ENCODE results near the gene PIP5K1B.
A peak's percentile ranks its signal among the peaks of the same experiment; 100 is the strongest.

The PIP5K1B gene

GRCh38 chr9:68825762-68826472 lies 120.9 kb downstream of the PIP5K1B start:
- no peak for DNase-seq

- DNase-seq = no peak
Observed at GRCh38 chr9:68827837-68828744, 123.1 kb downstream of the PIP5K1B start.

- no peak for DNase-seq
Observed at GRCh38 chr9:68832101-68832500, 127.1 kb downstream of the PIP5K1B start.

- DNase-seq = no peak
Observed at GRCh38 chr9:68832861-68833518, 128.0 kb downstream of the PIP5K1B start.

- DNase-seq = no peak
Observed at GRCh38 chr9:68834931-68835520, 130.0 kb downstream of the PIP5K1B start.

GRCh38 chr9:68836788-68837187 lies 131.7 kb downstream of the PIP5K1B start:
- DNase-seq = no peak

- no peak for DNase-seq
Observed at GRCh38 chr9:68838245-68838644, 133.2 kb downstream of the PIP5K1B start.

- DNase-seq = no peak
Observed at GRCh38 chr9:68841276-68842052, 136.4 kb downstream of the PIP5K1B start.

GRCh38 chr9:68842568-68842967 lies 137.5 kb downstream of the PIP5K1B start:
- no peak for DNase-seq

- DNase-seq = no peak
Observed at GRCh38 chr9:68843239-68843638, 138.2 kb downstream of the PIP5K1B start.

- no peak for DNase-seq
Observed at GRCh38 chr9:68844157-68844556, 139.1 kb downstream of the PIP5K1B start.

GRCh38 chr9:68844631-68845612 lies 139.9 kb downstream of the PIP5K1B start:
- peak; percentile 15 for DNase-seq

- no peak for DNase-seq
Observed at GRCh38 chr9:68847765-68848164, 142.7 kb downstream of the PIP5K1B start.

GRCh38 chr9:68851657-68852056 lies 146.6 kb downstream of the PIP5K1B start:
- DNase-seq = no peak

GRCh38 chr9:68852941-68853340 lies 147.9 kb downstream of the PIP5K1B start:
- no peak for DNase-seq

GRCh38 chr9:68859347-68859746 lies 154.3 kb downstream of the PIP5K1B start:
- DNase-seq = no peak

GRCh38 chr9:68860419-68860818 lies 155.4 kb downstream of the PIP5K1B start:
- DNase-seq = no peak

- no peak for DNase-seq
Observed at GRCh38 chr9:68861436-68861835, 156.4 kb downstream of the PIP5K1B start.

GRCh38 chr9:68867066-68867465 lies 162.0 kb downstream of the PIP5K1B start:
- DNase-seq = no peak

- no peak for DNase-seq
Observed at GRCh38 chr9:68869022-68869421, 164.0 kb downstream of the PIP5K1B start.

- DNase-seq = no peak
Observed at GRCh38 chr9:68870086-68870485, 165.0 kb downstream of the PIP5K1B start.

Measured in NCI-H1436 (cell line).